Choroid plexus epithelial cell (primary cell): Measurements from ENCODE around the gene ROR2.
A peak's percentile ranks its signal among the peaks of the same experiment; 100 is the strongest.

Experiments
- DNase-seq: peaks from one replicate; pipeline ENCODE4 v3.0.0-alpha.2; 2010; ENCODE audit warnings: low read depth
- H3K4me3 ChIP-seq: 2 replicates; pipeline ENCODE4 v1.5.1; 2011; ENCODE audit warnings: low read depth, mild to moderate bottlenecking, control low read depth, low read length, moderate library complexity
- CTCF ChIP-seq: conservative IDR thresholded peaks from 2 replicates; pipeline ENCODE4 v1.5.1; 2011; ENCODE audit warnings: low read depth, mild to moderate bottlenecking, control low read depth, inconsistent platforms, low read length, moderate library complexity

The ROR2 gene

GRCh38 chr9:91764661-91765060 lies 185.4 kb downstream of the ROR2 start:
- H3K4me3 ChIP-seq, result no peak overlapping the region
- no peak for DNase-seq
- TF ChIP-seq CTCF, result no peak

- no peak for DNase-seq
- TF ChIP-seq CTCF, result no peak
- H3K4me3 ChIP-seq, result no peak overlapping the region
These were observed 188.7 kb downstream of the ROR2 start for GRCh38 chr9:91761362-91761761.

GRCh38 chr9:91760906-91761305 lies 189.1 kb downstream of the ROR2 start:
- TF ChIP-seq CTCF, result no peak
- no peak overlapping the region for H3K4me3 ChIP-seq
- DNase-seq, result no peak

- peak; percentile 85 for TF ChIP-seq CTCF
- no peak overlapping the region for H3K4me3 ChIP-seq
- peak; percentile 75 for DNase-seq
These were observed 191.5 kb downstream of the ROR2 start for GRCh38 chr9:91758491-91758981.

GRCh38 chr9:91757782-91758181 lies 192.2 kb downstream of the ROR2 start:
- DNase-seq, result no peak
- TF ChIP-seq CTCF, result no peak
- no peak overlapping the region for H3K4me3 ChIP-seq

GRCh38 chr9:91756510-91756780 lies 193.6 kb downstream of the ROR2 start:
- no peak for TF ChIP-seq CTCF
- H3K4me3 ChIP-seq, result no peak overlapping the region
- DNase-seq, result no peak

GRCh38 chr9:91755761-91756509 lies 194.1 kb downstream of the ROR2 start:
- TF ChIP-seq CTCF, result no peak
- H3K4me3 ChIP-seq, result no peak overlapping the region
- no peak for DNase-seq
